Fibroblast of lung (primary cell): ENCODE results near the gene KPNA6. TPM values are rescaled to one million over a fixed set of nuclear protein-coding genes. Genes with fewer than 3 reads are reported as not detected.

Source experiments
- DNase-seq, 2 donors: peaks; one replicate each; pipeline versions ENCODE4 v3.0.0 to v3.0.0-alpha.2; 2010; ENCODE audit warnings: low read depth in 2 of 2
- H2AFZ ChIP-seq: 2 replicates; pipeline ENCODE4 v1.5.1; 2012; ENCODE audit warnings: low read length, control low read depth, inconsistent platforms
- H3K27ac ChIP-seq: 2 replicates; pipeline ENCODE4 v1.5.1; 2011; ENCODE audit warnings: low read length, control low read depth; ENCODE audit not compliant: insufficient read depth
- H3K27me3 ChIP-seq: 2 replicates; pipeline ENCODE4 v1.5.1; 2011; ENCODE audit warnings: mild to moderate bottlenecking, low read length; ENCODE audit not compliant: control insufficient read depth, insufficient read depth
- H3K36me3 ChIP-seq: 2 replicates; pipeline ENCODE4 v1.5.1; 2011; ENCODE audit warnings: low read length; ENCODE audit not compliant: control insufficient read depth, insufficient read depth
- H3K4me1 ChIP-seq: 2 replicates; pipeline ENCODE4 v1.5.1; 2011; ENCODE audit warnings: low read length; ENCODE audit not compliant: control insufficient read depth, insufficient read depth; ENCODE audit errors: extremely low read depth
- H3K4me2 ChIP-seq: 2 replicates; pipeline ENCODE4 v1.5.1; 2011; ENCODE audit warnings: low read length, control low read depth; ENCODE audit not compliant: insufficient read depth; ENCODE audit errors: extremely low read depth
- H3K4me3 ChIP-seq, 4 experiments: fragments of 200-600 bp in 1 of 4; sonication (generic) in 1 of 4; replicated peaks in 1 of 4; 2 replicates each; pipeline ENCODE4 v1.5.1; 2011 to 2016; ENCODE audit warnings: low read length in 4 of 4, low read depth in 3 of 4, mild to moderate bottlenecking in 3 of 4, control low read depth in 2 of 4, inconsistent platforms in 1 of 4, mixed read lengths in 1 of 4; ENCODE audit not compliant: insufficient read depth in 1 of 4; ENCODE audit errors: control extremely low read depth in 1 of 4
- H3K79me2 ChIP-seq: 2 replicates; pipeline ENCODE4 v1.5.1; 2012; ENCODE audit warnings: mild to moderate bottlenecking, low read length, inconsistent platforms; ENCODE audit not compliant: control insufficient read depth, insufficient read depth
- H3K9ac ChIP-seq: 2 replicates; pipeline ENCODE4 v1.5.1; 2011; ENCODE audit warnings: mild to moderate bottlenecking, low read length, control low read depth; ENCODE audit not compliant: insufficient read depth
- H3K9me3 ChIP-seq: 2 replicates; pipeline ENCODE4 v1.5.1; 2012; ENCODE audit warnings: low read depth, low read length; ENCODE audit not compliant: control insufficient read depth, insufficient read depth
- H4K20me1 ChIP-seq: 2 replicates; pipeline ENCODE4 v1.5.1; 2011; ENCODE audit warnings: low read length; ENCODE audit not compliant: control insufficient read depth, insufficient read depth; ENCODE audit errors: extremely low read depth
- CTCF ChIP-seq, 2 donors: IDR thresholded peaks in 1 of 2; conservative IDR thresholded peaks in 1 of 2; 1 replicate in 1 of 2; 2 replicates in 1 of 2; pipeline ENCODE4 v1.5.1; 2011 to 2012; ENCODE audit warnings: low read length in 2 of 2, control low read depth in 1 of 2, inconsistent platforms in 1 of 2, low read depth in 1 of 2, mild to moderate bottlenecking in 1 of 2
- EZH2 ChIP-seq: IDR thresholded peaks from 2 replicates; pipeline ENCODE4 v1.5.1; 2012; ENCODE audit warnings: low read length, control low read depth, mild to moderate bottlenecking; ENCODE audit errors: missing control alignments
- polyA plus RNA-seq, 2 donors: library from polyadenylated mRNA; depleted of rRNA in 1 of 2; stranded (reverse) in 1 of 2; unstranded in 1 of 2; fragments of >200 nt; gene quantifications; 2 replicates each; pipeline ENCODE4 v1.2.1, GENCODE V29; 2011 to 2012; ENCODE audit warnings: missing spikeins in 1 of 2
- total RNA-seq: library from RNA; depleted of rRNA; stranded (reverse); fragments of >200 nt; gene quantifications from 2 replicates; pipeline ENCODE4 v1.2.1, GENCODE V29; 2014

Gene KPNA6
- total and polyA plus RNA-seq, 2 donors (not counting 1 experiment from before 2014, with no cell fraction given) = 40.1 to 48.5 TPM

GRCh38 chr1:32221980-32222755, 114.3 kb downstream of the KPNA6 start, which contains the start of the genes EIF3I and TMEM234:
Gene EIF3I (plus strand): TSS chr1:32222407. CDS start chr1:32222442, 35 bp downstream.
Gene TMEM234 (minus strand): TSS chr1:32222353. CDS start chr1:32222322, 31 bp downstream.
- Histone ChIP-seq H3K9me3 (no peaks in the 10 kb centered on the region), H3K79me2 (peaks cover 33% of the 10 kb centered on the region), H2AFZ (peak within 1 kb of the TSS; percentile 11), H3K27me3 (no peaks in the 10 kb centered on the region), H4K20me1 (no peaks in the 10 kb centered on the region), H3K4me1 (peaks cover 20% of the 10 kb centered on the region), H3K27ac (peak within 1 kb of the TSS; percentile 100), H3K9ac (peak within 1 kb of the TSS; percentile 98), H3K36me3 (peaks cover 11% of the 10 kb centered on the region), H3K4me3 (peak within 1 kb of the TSS; percentile 77 to 88 (median 82)), H3K4me2 (peak within 1 kb of the TSS; percentile 94)
- TF ChIP-seq CTCF (conservative IDR thresholded peaks at IDR 0.05 in 1 of 2, IDR thresholded peaks at IDR 0.05 in 1 of 2; ENCODE audit: low read depth in 1 of 2, low read length in 2 of 2) (no peak), EZH2 (no peak)
- peak; percentile 91 for DNase-seq

DNA sequence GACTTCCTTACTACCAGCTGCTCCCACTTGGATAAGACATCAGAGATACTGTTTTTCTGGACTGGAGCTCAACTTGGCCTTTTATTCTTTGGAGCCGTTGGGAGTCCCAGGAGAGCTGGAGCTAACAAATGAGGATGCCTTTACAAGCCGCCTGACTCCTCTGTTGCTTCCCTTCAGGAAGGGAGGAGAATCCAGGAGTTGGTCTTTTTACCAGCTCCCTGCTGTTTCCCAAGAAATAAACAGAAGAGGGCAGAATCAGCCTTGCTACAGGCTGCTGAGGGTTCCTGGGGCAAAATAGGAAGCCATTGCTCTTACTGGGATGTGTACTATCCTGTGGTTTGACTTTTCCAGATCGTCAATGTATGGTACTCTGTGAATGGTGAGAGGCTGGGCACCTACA, 115.8 kb downstream of the KPNA6 start:
- Histone ChIP-seq H3K79me2 (peaks cover 33% of the 10 kb centered on the region), H3K27ac (peak overlapping the region; percentile 100), H2AFZ (no peak overlapping the region), H3K4me1 (peaks cover 20% of the 10 kb centered on the region), H3K9ac (no peak overlapping the region), H3K36me3 (peaks cover 20% of the 10 kb centered on the region), H3K27me3 (no peaks in the 10 kb centered on the region), H3K9me3 (no peaks in the 10 kb centered on the region), H3K4me2 (peak overlapping the region; percentile 63), H3K4me3 (peak overlapping the region in 2 of 4 experiments; percentile 11 to 16), H4K20me1 (no peaks in the 10 kb centered on the region)
- TF ChIP-seq EZH2 = no peak
- TF ChIP-seq CTCF (conservative IDR thresholded peaks at IDR 0.05 in 1 of 2, IDR thresholded peaks at IDR 0.05 in 1 of 2; ENCODE audit: low read depth in 1 of 2, low read length in 2 of 2) = no peak
- DNase-seq = no peak

DNA sequence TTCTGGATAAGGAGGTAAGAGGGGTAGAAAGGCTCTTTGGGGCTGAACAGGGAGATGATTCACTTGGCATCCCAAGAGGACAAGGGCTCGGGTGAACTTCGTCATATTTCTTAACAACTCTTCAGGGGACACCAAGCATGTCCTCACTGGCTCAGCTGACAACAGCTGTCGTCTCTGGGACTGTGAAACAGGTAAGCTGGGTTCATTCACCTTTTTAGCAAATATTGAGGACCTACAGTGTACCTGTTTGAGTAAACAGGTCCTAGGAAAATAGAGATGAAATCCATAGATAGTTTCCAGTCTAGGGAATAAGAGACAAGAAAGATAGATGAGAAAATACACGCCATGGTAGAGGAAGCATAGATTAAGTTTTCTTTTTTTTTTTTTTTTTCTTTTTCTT, 116.4 kb downstream of the KPNA6 start:
- H3K9me3 ChIP-seq = no peaks in the 10 kb centered on the region
- peaks cover 20% of the 10 kb centered on the region for H3K4me1 ChIP-seq
- peaks cover 33% of the 10 kb centered on the region for H3K79me2 ChIP-seq
- no peak overlapping the region for H3K4me3 ChIP-seq
- no peak overlapping the region for H3K9ac ChIP-seq
- no peaks in the 10 kb centered on the region for H3K27me3 ChIP-seq
- H3K36me3 ChIP-seq = peaks cover 24% of the 10 kb centered on the region
- DNase-seq = no peak
- TF ChIP-seq CTCF (conservative IDR thresholded peaks at IDR 0.05 in 1 of 2, IDR thresholded peaks at IDR 0.05 in 1 of 2; ENCODE audit: low read depth in 1 of 2, low read length in 2 of 2) = no peak
- no peak for TF ChIP-seq EZH2
- H2AFZ ChIP-seq = no peak overlapping the region
- H3K4me2 ChIP-seq = no peak overlapping the region
- peak overlapping the region; percentile 100 for H3K27ac ChIP-seq
- no peaks in the 10 kb centered on the region for H4K20me1 ChIP-seq
